A673 (cell line): ENCODE results near the gene FAM83D. TPM values are rescaled to one million over a fixed set of nuclear protein-coding genes. Genes with fewer than 3 reads are reported as not detected.

Experiments used
- BruUV-seq: library from RNA; stranded (reverse); fragments of 400-500 nt; replicated peaks from 2 replicates; lab custom pipeline; 2021; lab: Mats Ljungman, UMichigan
- CTCF ChIA-PET: fragments of 300-600 bp; sonication (Branson Sonifier 250); formaldehyde crosslinking; loops from one replicate; lab custom pipeline; 2022; ENCODE audit warnings: antibody characterized with exemption; lab: Charles Lee
- POLR2A ChIA-PET: fragments of 300-600 bp; sonication (Branson Sonifier 250); formaldehyde crosslinking; loops from one replicate; lab custom pipeline; 2022; ENCODE audit warnings: antibody characterized with exemption; ENCODE audit not compliant: low non-redundant PET; lab: Charles Lee
- DNase-seq: peaks from one replicate; pipeline ENCODE4 v3.0.0-alpha.2; 2015; ENCODE audit warnings: low spot score
- H3K27ac ChIP-seq: fragments of 200-600 bp; sonication (generic); 2 replicates; pipeline ENCODE4 v1.5.1; 2016; ENCODE audit warnings: mixed run types, low read depth, mild to moderate bottlenecking, mixed read lengths, antibody characterized with exemption, low read length; ENCODE audit not compliant: poor library complexity, severe bottlenecking
- H3K27me3 ChIP-seq: fragments of 200-600 bp; sonication (generic); replicated peaks from 2 replicates; pipeline ENCODE4 v1.6.1; 2017; ENCODE audit warnings: mixed run types, low read depth, mild to moderate bottlenecking, mixed read lengths, antibody characterized with exemption, low read length; ENCODE audit not compliant: insufficient read depth, poor library complexity
- H3K36me3 ChIP-seq: fragments of 200-600 bp; sonication (generic); 2 replicates; pipeline ENCODE4 v1.6.1; 2016; ENCODE audit warnings: mixed run types, mild to moderate bottlenecking, mixed read lengths, antibody characterized with exemption, low read length; ENCODE audit not compliant: insufficient read depth, poor library complexity, severe bottlenecking
- H3K4me1 ChIP-seq: fragments of 200-600 bp; sonication (generic); 2 replicates; pipeline ENCODE4 v1.6.1; 2017; ENCODE audit warnings: mixed run types, mild to moderate bottlenecking, mixed read lengths, antibody characterized with exemption, low read length; ENCODE audit not compliant: insufficient read depth, poor library complexity, severe bottlenecking
- H3K4me3 ChIP-seq: fragments of 200-600 bp; sonication (generic); 2 replicates; pipeline ENCODE4 v1.5.1; 2016; ENCODE audit warnings: low read depth, mixed run types, mild to moderate bottlenecking, mixed read lengths, low read length; ENCODE audit not compliant: poor library complexity, severe bottlenecking
- H3K9me3 ChIP-seq: fragments of 200-600 bp; sonication (generic); 2 replicates; pipeline ENCODE4 v1.6.1; 2016; ENCODE audit warnings: mixed run types, low read depth, mild to moderate bottlenecking, mixed read lengths, antibody characterized with exemption, low read length; ENCODE audit not compliant: poor library complexity, severe bottlenecking
- CTCF ChIP-seq: fragments of 300-800, 200-600 bp; sonication (generic); conservative IDR thresholded peaks from 2 replicates; pipeline ENCODE4 v1.5.1; 2017; ENCODE audit warnings: low read depth, mild to moderate bottlenecking, antibody characterized with exemption, low read length, moderate library complexity, mixed read lengths
- EZH2 ChIP-seq: fragments of 200-600 bp; sonication (generic); IDR thresholded peaks from 2 replicates; pipeline ENCODE4 v1.6.1; 2017; ENCODE audit warnings: borderline replicate concordance, low read depth, mild to moderate bottlenecking, mixed read lengths, antibody characterized with exemption, low read length; ENCODE audit not compliant: poor library complexity, severe bottlenecking
- intact Hi-C: fragments of 100-400 bp; cut with micrococcal nuclease; formaldehyde crosslinking; loops from one replicate; pipeline ENCODE4 v1.10.0; 2022; ENCODE audit not compliant: unreplicated experiment
- total RNA-seq: library from RNA; stranded (reverse); gene quantifications from 2 replicates; pipeline ENCODE4 v1.2.3, GENCODE V29; 2021

The FAM83D gene
- total RNA-seq, 1 experiment from 2014 or later, result 74.0 TPM

- no TSS peak for BruUV-seq
- Histone ChIP-seq H3K9me3 (no peaks in the 10 kb centered on the region), H3K27ac (no peak overlapping the region), H3K4me1 (no peaks in the 10 kb centered on the region), H3K36me3 (peaks cover 25% of the 10 kb centered on the region), H3K4me3 (no peak overlapping the region), H3K27me3 (no peaks in the 10 kb centered on the region)
- CTCF ChIA-PET, result no interaction called here
- DNase-seq, result no peak
- intact Hi-C loops, result no loop called here
- TF ChIP-seq CTCF, result no peak
- POLR2A ChIA-PET, result no interaction called here
Measured at GRCh38 chr20:38973645-38974044, 47.4 kb downstream of the FAM83D start.

GRCh38 chr20:38975539-38976120, 49.4 kb downstream of the FAM83D start:
- no peak overlapping the region for H3K4me3 ChIP-seq

GRCh38 chr20:38979434-38979833, 53.2 kb downstream of the FAM83D start:
- no peak for TF ChIP-seq EZH2
- no peak for TF ChIP-seq CTCF
- Histone ChIP-seq H3K27me3 (no peaks in the 10 kb centered on the region), H3K9me3 (no peaks in the 10 kb centered on the region), H3K27ac (no peak overlapping the region), H3K36me3 (no peaks in the 10 kb centered on the region), H3K4me1 (peaks cover 6% of the 10 kb centered on the region), H3K4me3 (no peak overlapping the region)
- CTCF ChIA-PET, result interaction anchor here (0.6 kb wide), 1 partner anchor 30 kb away, joined by 4 read pairs; no protein-coding TSS in a partner anchor
- no peak for DNase-seq
- POLR2A ChIA-PET, result interaction anchor here (0.6 kb wide), 2 partner anchors 22 to 494 kb away, joined by 10 to 11 read pairs; no protein-coding TSS in a partner anchor
- intact Hi-C loops, result no loop called here
- BruUV-seq, result no TSS peak

More at GRCh38 chr20:38975539-38976120, 49.4 kb downstream of the FAM83D start:
- TF ChIP-seq CTCF (no peak), EZH2 (no peak)
- H3K27me3 ChIP-seq, result no peaks in the 10 kb centered on the region
- ChIA-PET CTCF (no interaction called here), POLR2A (no interaction called here)
- H3K36me3 ChIP-seq, result peaks cover 15% of the 10 kb centered on the region
- H3K27ac ChIP-seq, result no peak overlapping the region
- intact Hi-C loops, result no loop called here
- no peaks in the 10 kb centered on the region for H3K9me3 ChIP-seq
- DNase-seq, result no peak
- H3K4me1 ChIP-seq, result no peaks in the 10 kb centered on the region
- BruUV-seq, result no TSS peak
